Astrocyte (in vitro differentiated cells and primary cell): ENCODE measurements around the gene EIF4E1B. TPM values are rescaled to one million over a fixed set of nuclear protein-coding genes. Genes with fewer than 3 reads are reported as not detected.
A peak's percentile ranks its signal among the peaks of the same experiment; 100 is the strongest.

Source experiments
- DNase-seq: peaks from one replicate; pipeline ENCODE4 v3.0.0-alpha.2; 2010; ENCODE audit warnings: low read depth
- FAIRE-seq: peaks from 2 replicates; lab custom pipeline; 2011; peaks lifted over from hg19 to GRCh38; lab: Jason Lieb, UNC
- H2AFZ ChIP-seq: 2 replicates; pipeline ENCODE4 v1.6.0; 2012; ENCODE audit warnings: low read depth, low read length, inconsistent platforms
- H3K27ac ChIP-seq: 2 replicates; pipeline ENCODE4 v1.5.1; 2011; ENCODE audit warnings: low read depth, low read length, inconsistent platforms
- H3K27me3 ChIP-seq: 2 replicates; pipeline ENCODE4 v1.6.0; 2011; ENCODE audit warnings: low read length, inconsistent platforms; ENCODE audit not compliant: insufficient read depth
- H3K36me3 ChIP-seq: 2 replicates; pipeline ENCODE4 v1.5.1; 2011; ENCODE audit warnings: low read length, inconsistent platforms; ENCODE audit not compliant: insufficient read depth
- H3K4me1 ChIP-seq: 2 replicates; pipeline ENCODE4 v1.5.1; 2011; ENCODE audit warnings: low read length, inconsistent platforms; ENCODE audit not compliant: insufficient read depth
- H3K4me2 ChIP-seq: 2 replicates; pipeline ENCODE4 v1.6.0; 2012; ENCODE audit warnings: low read length, inconsistent platforms
- H3K4me3 ChIP-seq: 2 replicates; pipeline ENCODE4 v1.5.1; 2011; ENCODE audit warnings: low read depth, mild to moderate bottlenecking, low read length, inconsistent platforms; ENCODE audit not compliant: insufficient read depth
- H3K79me2 ChIP-seq: 2 replicates; pipeline ENCODE4 v1.6.0; 2012; ENCODE audit warnings: mild to moderate bottlenecking, low read length, inconsistent platforms; ENCODE audit not compliant: insufficient read depth
- H3K9ac ChIP-seq: 2 replicates; pipeline ENCODE4 v1.6.0; 2012; ENCODE audit warnings: mild to moderate bottlenecking, low read length, inconsistent platforms
- H3K9me3 ChIP-seq: 2 replicates; pipeline ENCODE4 v1.5.1; 2012; ENCODE audit warnings: low read depth, mild to moderate bottlenecking, low read length, inconsistent platforms; ENCODE audit not compliant: insufficient read depth
- H4K20me1 ChIP-seq: 2 replicates; pipeline ENCODE4 v1.6.0; 2012; ENCODE audit warnings: low read length, inconsistent platforms; ENCODE audit not compliant: insufficient read depth
- H3K27ac Mint-ChIP-seq: one replicate; pipeline ENCODE4 v1.8.0; 2021; ENCODE audit warnings: mild to moderate bottlenecking, mixed read lengths; ENCODE audit not compliant: unreplicated experiment
- H3K27me3 Mint-ChIP-seq: one replicate; pipeline ENCODE4 v1.8.0; 2021; ENCODE audit warnings: low read depth, mixed read lengths; ENCODE audit not compliant: unreplicated experiment
- H3K36me3 Mint-ChIP-seq: one replicate; pipeline ENCODE4 v1.8.0; 2021; ENCODE audit warnings: low read depth, mixed read lengths; ENCODE audit not compliant: unreplicated experiment
- H3K4me1 Mint-ChIP-seq: one replicate; pipeline ENCODE4 v1.8.0; 2021; ENCODE audit warnings: low read depth, mixed read lengths; ENCODE audit not compliant: unreplicated experiment
- H3K4me3 Mint-ChIP-seq: one replicate; pipeline ENCODE4 v1.8.0; 2021; ENCODE audit warnings: mild to moderate bottlenecking, moderate library complexity, mixed read lengths; ENCODE audit not compliant: unreplicated experiment
- H3K9me3 Mint-ChIP-seq: one replicate; pipeline ENCODE4 v1.8.0; 2021; ENCODE audit warnings: mild to moderate bottlenecking, mixed read lengths; ENCODE audit not compliant: unreplicated experiment
- EZH2 ChIP-seq: IDR thresholded peaks from 2 replicates; pipeline ENCODE4 v1.6.1; 2012; ENCODE audit warnings: mild to moderate bottlenecking, low read length, inconsistent platforms; ENCODE audit not compliant: insufficient read depth
- total RNA-seq: library from RNA; stranded (reverse); gene quantifications from 2 replicates; pipeline ENCODE4 v1.2.1, GENCODE V29; 2021
- TF ChIP-seq, protein P1 (sequence below): IDR thresholded peaks from 2 replicates; pipeline ENCODE4 v1.5.1; 2011; ENCODE audit warnings: low read depth, mild to moderate bottlenecking, inconsistent platforms, low read length, moderate library complexity; ENCODE audit not compliant: insufficient read depth

The EIF4E1B gene
- total RNA-seq, 1 donor from 2014 or later = not detected

DNA sequence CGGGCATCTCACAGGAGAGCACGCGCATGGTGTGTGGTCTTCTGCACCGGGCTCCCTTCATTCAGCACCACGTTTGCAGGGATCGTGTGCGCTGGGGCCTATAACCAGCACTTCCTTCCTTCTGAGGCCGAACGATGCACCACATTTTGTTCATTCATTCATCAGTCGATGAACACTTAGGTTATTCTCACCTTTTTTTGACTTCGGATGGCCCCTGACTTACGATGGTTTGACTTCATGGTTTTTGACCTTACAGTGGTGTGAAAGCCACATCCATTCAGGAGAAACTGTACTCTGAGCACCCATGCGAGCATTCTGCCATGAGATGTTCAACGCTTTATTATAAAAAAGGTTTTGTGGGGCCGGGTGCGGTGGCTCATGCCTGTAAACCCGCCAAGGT is 44.3 kb downstream of the EIF4E1B start:
- DNase-seq (no peak), FAIRE-seq (no peak)
- H3K9me3 ChIP-seq = no peaks in the 10 kb centered on the region
- H3K4me1 ChIP-seq = peaks cover 2% of the 10 kb centered on the region
- no peak overlapping the region for H3K9ac ChIP-seq
- H3K36me3 ChIP-seq = no peaks in the 10 kb centered on the region
- Mint-ChIP-seq H3K27ac (no peak overlapping the region), H3K9me3 (peaks cover 4% of the 10 kb centered on the region), H3K4me1 (no peaks in the 10 kb centered on the region), H3K27me3 (peaks cover 51% of the 10 kb centered on the region), H3K4me3 (no peak overlapping the region), H3K36me3 (peaks cover 1% of the 10 kb centered on the region)
- H3K27me3 ChIP-seq = peaks cover 25% of the 10 kb centered on the region
- no peak overlapping the region for H2AFZ ChIP-seq
- H4K20me1 ChIP-seq = no peaks in the 10 kb centered on the region
- no peak for TF ChIP-seq EZH2
- TF ChIP-seq, protein P1, sequence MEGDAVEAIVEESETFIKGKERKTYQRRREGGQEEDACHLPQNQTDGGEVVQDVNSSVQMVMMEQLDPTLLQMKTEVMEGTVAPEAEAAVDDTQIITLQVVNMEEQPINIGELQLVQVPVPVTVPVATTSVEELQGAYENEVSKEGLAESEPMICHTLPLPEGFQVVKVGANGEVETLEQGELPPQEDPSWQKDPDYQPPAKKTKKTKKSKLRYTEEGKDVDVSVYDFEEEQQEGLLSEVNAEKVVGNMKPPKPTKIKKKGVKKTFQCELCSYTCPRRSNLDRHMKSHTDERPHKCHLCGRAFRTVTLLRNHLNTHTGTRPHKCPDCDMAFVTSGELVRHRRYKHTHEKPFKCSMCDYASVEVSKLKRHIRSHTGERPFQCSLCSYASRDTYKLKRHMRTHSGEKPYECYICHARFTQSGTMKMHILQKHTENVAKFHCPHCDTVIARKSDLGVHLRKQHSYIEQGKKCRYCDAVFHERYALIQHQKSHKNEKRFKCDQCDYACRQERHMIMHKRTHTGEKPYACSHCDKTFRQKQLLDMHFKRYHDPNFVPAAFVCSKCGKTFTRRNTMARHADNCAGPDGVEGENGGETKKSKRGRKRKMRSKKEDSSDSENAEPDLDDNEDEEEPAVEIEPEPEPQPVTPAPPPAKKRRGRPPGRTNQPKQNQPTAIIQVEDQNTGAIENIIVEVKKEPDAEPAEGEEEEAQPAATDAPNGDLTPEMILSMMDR = no peak
- H3K4me3 ChIP-seq = no peak overlapping the region
- no peak overlapping the region for H3K4me2 ChIP-seq
- H3K27ac ChIP-seq = no peak overlapping the region
- H3K79me2 ChIP-seq = no peaks in the 10 kb centered on the region

DNA sequence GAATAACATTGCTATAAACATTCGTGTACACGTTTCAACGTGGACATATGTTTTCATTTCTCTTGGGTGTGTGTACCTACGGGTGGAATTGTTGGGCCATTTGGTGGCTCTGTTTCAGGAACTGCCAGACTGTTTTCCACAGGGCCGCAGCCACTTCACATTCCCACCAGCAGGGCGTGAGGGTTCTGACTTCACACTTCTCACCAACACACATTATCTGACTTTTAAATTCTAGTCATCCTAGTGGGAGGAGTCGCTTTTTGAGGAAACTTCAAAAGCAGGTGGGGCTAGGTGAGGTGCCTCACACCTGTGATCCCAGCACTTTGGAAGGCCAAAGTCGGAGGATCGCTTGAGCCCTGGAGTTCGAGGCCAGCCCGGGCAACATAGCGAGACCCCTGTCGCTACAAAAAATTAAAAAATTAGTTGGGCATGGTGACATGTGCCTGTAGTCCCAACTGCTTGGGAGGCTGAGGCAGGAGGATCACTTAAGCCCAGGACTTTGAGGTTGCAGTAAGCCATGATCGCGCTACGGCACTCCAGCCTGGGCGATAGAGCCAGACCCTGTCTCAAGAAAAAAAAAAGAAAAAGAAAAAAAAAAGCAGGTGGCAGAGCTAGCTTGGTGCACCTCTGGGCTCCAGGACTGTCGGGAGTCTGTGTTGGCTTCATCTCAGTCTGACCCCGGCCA is 45.3 kb downstream of the EIF4E1B start:
- no peak overlapping the region for H3K4me3 ChIP-seq
- H3K36me3 Mint-ChIP-seq = peaks cover 1% of the 10 kb centered on the region
- H3K27ac ChIP-seq = no peak overlapping the region
- peaks cover 27% of the 10 kb centered on the region for H3K27me3 ChIP-seq
- H3K4me1 Mint-ChIP-seq = no peaks in the 10 kb centered on the region
- no peak for TF ChIP-seq EZH2
- TF ChIP-seq, protein P1 = peak; percentile 62
- H3K27ac Mint-ChIP-seq = no peak overlapping the region
- FAIRE-seq (peak; percentile 5), DNase-seq (no peak)
- no peaks in the 10 kb centered on the region for H3K9me3 ChIP-seq
- H3K9ac ChIP-seq = no peak overlapping the region
- H3K4me3 Mint-ChIP-seq = no peak overlapping the region
- no peaks in the 10 kb centered on the region for H4K20me1 ChIP-seq
- peaks cover 2% of the 10 kb centered on the region for H3K4me1 ChIP-seq
- no peaks in the 10 kb centered on the region for H3K79me2 ChIP-seq
- peak overlapping the region; percentile 32 for H3K4me2 ChIP-seq
- H3K27me3 Mint-ChIP-seq = peaks cover 45% of the 10 kb centered on the region
- H2AFZ ChIP-seq = no peak overlapping the region
- peaks cover 4% of the 10 kb centered on the region for H3K9me3 Mint-ChIP-seq
- H3K36me3 ChIP-seq = no peaks in the 10 kb centered on the region

DNA sequence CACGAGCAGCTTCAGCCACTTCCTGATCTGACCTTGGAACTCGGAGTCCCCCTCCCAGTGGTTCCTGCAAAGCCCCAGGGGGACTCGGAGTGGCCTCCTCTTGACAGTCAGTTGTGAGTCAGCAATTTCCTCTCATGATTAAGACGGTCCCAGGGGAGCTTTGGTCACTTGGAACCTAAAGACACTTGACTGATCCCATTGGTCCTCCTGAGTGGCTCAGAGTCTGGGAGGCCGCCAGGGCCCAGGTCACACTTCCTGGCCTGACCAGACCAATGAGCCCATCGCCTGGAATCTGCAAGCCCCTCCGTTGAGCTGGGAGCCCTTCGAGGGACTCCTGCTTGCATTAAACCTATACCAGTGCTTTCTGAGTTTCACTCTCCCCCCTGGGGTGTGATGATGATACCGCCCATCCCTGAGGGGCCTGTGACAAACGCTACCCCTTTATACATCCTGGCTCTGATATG is 45.9 kb downstream of the EIF4E1B start:
- Histone ChIP-seq H3K27ac (no peak overlapping the region), H3K4me3 (no peak overlapping the region), H4K20me1 (no peaks in the 10 kb centered on the region), H2AFZ (no peak overlapping the region), H3K79me2 (no peaks in the 10 kb centered on the region), H3K4me1 (peaks cover 2% of the 10 kb centered on the region), H3K9me3 (no peaks in the 10 kb centered on the region), H3K4me2 (peak overlapping the region; percentile 32), H3K36me3 (no peaks in the 10 kb centered on the region), H3K9ac (no peak overlapping the region), H3K27me3 (peaks cover 29% of the 10 kb centered on the region)
- Mint-ChIP-seq H3K27ac (no peak overlapping the region), H3K4me1 (no peaks in the 10 kb centered on the region), H3K27me3 (peaks cover 42% of the 10 kb centered on the region), H3K36me3 (peaks cover 1% of the 10 kb centered on the region), H3K9me3 (peaks cover 4% of the 10 kb centered on the region), H3K4me3 (no peak overlapping the region)
- DNase-seq (no peak), FAIRE-seq (no peak)
- TF ChIP-seq, protein P1 = no peak
- no peak for TF ChIP-seq EZH2
